GM12878 (cell line): ENCODE measurements around the gene PTGR2. TPM values are rescaled to one million over a fixed set of nuclear protein-coding genes. Genes with fewer than 3 reads are reported as not detected.

Experiments used
- ATAC-seq: fragments of 200-7000 bp; cut with Tn5 transposase; 3 replicates; pipeline ENCODE4 v1.9.1; 2020; ENCODE audit warnings: mild to moderate bottlenecking, moderate library complexity
- BruUV-seq: library from RNA; stranded (reverse); fragments of 400-500 nt; replicated peaks from 2 replicates; lab custom pipeline; 2021; lab: Mats Ljungman, UMichigan
- CTCF ChIA-PET: fragments of 300-600 bp; sonication (Branson Sonifier 250); formaldehyde crosslinking; extraction: SDS; loops from one replicate; lab custom pipeline; 2021; ENCODE audit warnings: inconsistent platforms; lab: Yijun Ruan, JAX
- POLR2A ChIA-PET: fragments of 350-600 bp; formaldehyde crosslinking; extraction: SDS; loops from one replicate; lab custom pipeline; 2021; ENCODE audit warnings: inconsistent platforms; lab: Charles Lee
- RAD21 ChIA-PET: fragments of 300-600 bp; sonication (Branson Sonifier 250); formaldehyde crosslinking; loops from one replicate; lab custom pipeline; 2023; ENCODE audit warnings: antibody characterized with exemption; ENCODE audit not compliant: unreplicated experiment; lab: Charles Lee
- SMC1A ChIA-PET: fragments of 300-600 bp; sonication (Branson Sonifier 250); formaldehyde crosslinking; loops from one replicate; lab custom pipeline; 2023; ENCODE audit not compliant: unreplicated experiment, uncharacterized antibody; lab: Charles Lee
- DNase-seq: peaks from one replicate; pipeline ENCODE4 v3.0.0-alpha.2; 2011; ENCODE audit warnings: low read depth, low spot score
- FAIRE-seq: peaks from 3 replicates; lab custom pipeline; 2011; peaks lifted over from hg19 to GRCh38; lab: Jason Lieb, UNC
- H2AFZ ChIP-seq: 2 replicates; pipeline ENCODE4 v1.6.0; 2011; ENCODE audit warnings: low read depth, low read length, control low read depth; ENCODE audit not compliant: control insufficient read depth
- H3K27ac ChIP-seq: 2 replicates; pipeline ENCODE4 v1.5.1; 2011; ENCODE audit warnings: control low read depth; ENCODE audit not compliant: control insufficient read depth, insufficient read depth
- H3K27me3 ChIP-seq, 2 experiments: replicated peaks in 1 of 2; 2 replicates each; pipeline versions ENCODE4 v1.6.0 to v1.6.1; 2011; ENCODE audit warnings: low read length in 1 of 2; ENCODE audit not compliant: control insufficient read depth in 2 of 2, insufficient read depth in 2 of 2
- H3K36me3 ChIP-seq, 2 experiments: 2 replicates each; pipeline ENCODE4 v1.5.1; 2011; ENCODE audit warnings: low read length in 1 of 2; ENCODE audit not compliant: control insufficient read depth in 2 of 2, insufficient read depth in 2 of 2
- H3K4me1 ChIP-seq: 2 replicates; pipeline ENCODE4 v1.6.1; 2011; ENCODE audit warnings: mild to moderate bottlenecking, low read length, moderate library complexity, mixed read lengths; ENCODE audit not compliant: control insufficient read depth, insufficient read depth
- H3K4me2 ChIP-seq: 2 replicates; pipeline ENCODE4 v1.6.0; 2011; ENCODE audit warnings: control low read depth; ENCODE audit not compliant: control insufficient read depth, insufficient read depth
- H3K4me3 ChIP-seq: fragments of 200-600 bp; sonication (generic); 2 replicates; pipeline ENCODE4 v1.5.1; 2016
- H3K79me2 ChIP-seq: 2 replicates; pipeline ENCODE4 v1.6.0; 2011; ENCODE audit warnings: low read length; ENCODE audit not compliant: control insufficient read depth, insufficient read depth
- H3K9ac ChIP-seq: 2 replicates; pipeline ENCODE4 v1.8.0; 2011; ENCODE audit warnings: low read length, control low read depth, mixed read lengths; ENCODE audit not compliant: control insufficient read depth, insufficient read depth
- H3K9me3 ChIP-seq: replicated peaks from 3 replicates; pipeline ENCODE4 v1.5.1; 2011; ENCODE audit warnings: mild to moderate bottlenecking, low read length; ENCODE audit not compliant: control insufficient read depth, insufficient read depth
- H4K20me1 ChIP-seq: 2 replicates; pipeline ENCODE4 v1.6.0; 2011; ENCODE audit not compliant: control insufficient read depth, insufficient read depth
- CTCF ChIP-seq, 3 experiments: IDR thresholded peaks in 2 of 3; conservative IDR thresholded peaks in 1 of 3; 2 replicates each; pipeline ENCODE4 v1.5.1; 2011; ENCODE audit warnings: low read depth in 3 of 3, low read length in 3 of 3, mild to moderate bottlenecking in 3 of 3, control low read depth in 2 of 3, moderate library complexity in 2 of 3, inconsistent platforms in 1 of 3, mixed read lengths in 1 of 3; ENCODE audit not compliant: control insufficient read depth in 2 of 3, insufficient read depth in 1 of 3; ENCODE audit errors: extremely low read depth in 1 of 3
- EGR1 ChIP-seq, 2 experiments: IDR thresholded peaks; 1 replicate in 1 of 2; 2 replicates in 1 of 2; pipeline ENCODE4 v1.6.1; 2011 to 2012; ENCODE audit warnings: low read depth in 2 of 2, low read length in 2 of 2, borderline replicate concordance in 1 of 2, mild to moderate bottlenecking in 1 of 2, moderate library complexity in 1 of 2
- FOS ChIP-seq: IDR thresholded peaks from 3 replicates; pipeline ENCODE4 v1.6.1; 2011; ENCODE audit warnings: borderline replicate concordance; ENCODE audit not compliant: insufficient read length; ENCODE audit errors: extremely low read depth
- SIX5 ChIP-seq: IDR thresholded peaks from 2 replicates; pipeline ENCODE4 v1.6.1; 2011; ENCODE audit warnings: mild to moderate bottlenecking, low read depth, low read length, moderate library complexity; ENCODE audit not compliant: severe bottlenecking
- SUZ12 ChIP-seq: fragments of 200-600 bp; sonication (generic); IDR thresholded peaks from one replicate; pipeline ENCODE4 v1.6.1; 2018; ENCODE audit warnings: antibody characterized with exemption, mild to moderate bottlenecking; ENCODE audit not compliant: unreplicated experiment
- TARDBP ChIP-seq: IDR thresholded peaks from 2 replicates; pipeline ENCODE4 v1.6.1; 2016; ENCODE audit warnings: borderline replicate concordance
- in situ Hi-C: fragments of 300-500 bp; cut with MboI; formaldehyde crosslinking; loops from 9 replicates; pipeline ENCODE4 v1.14.3; 2018; ENCODE audit warnings: mixed read lengths
- intact Hi-C: fragments of 100-400 bp; cut with micrococcal nuclease; formaldehyde crosslinking; loops from one replicate; pipeline ENCODE4 v1.14.2; 2022; ENCODE audit not compliant: unreplicated experiment
- polyA plus RNA-seq, 11 experiments: library from polyadenylated mRNA; depleted of rRNA in 4 of 11; unstranded in 6 of 11; stranded (reverse) in 5 of 11; fragments of >200 nt; fragmentation: Nextera tagmentation in 4 of 11; fragmentation: Illumina TruSeq in 1 of 11; extraction: Ambion mirVana in 4 of 11; extraction: Trizol in 1 of 11; gene quantifications; 1 replicate in 1 of 11; 2 replicates in 10 of 11; pipeline versions ENCODE4 v1.2.1 to v1.2.3, GENCODE V29; 2011 to 2016; ENCODE audit warnings: inconsistent platforms in 2 of 11, missing spikeins in 2 of 11, low read depth in 1 of 11
- total RNA-seq, 4 experiments: library from RNA; depleted of rRNA in 3 of 4; stranded (reverse); fragments of >200 nt in 3 of 4; fragmentation: Illumina TruSeq in 1 of 4; extraction: Trizol in 1 of 4; gene quantifications; 2 replicates each; pipeline versions ENCODE4 v1.2.1 to v1.2.3, GENCODE V29; 2013 to 2021
- TF ChIP-seq, protein P1 (sequence below): IDR thresholded peaks from 2 replicates; pipeline ENCODE4 v1.6.1; 2012; ENCODE audit warnings: improper control_type of control experiment, low read depth, low read length; ENCODE audit not compliant: insufficient replicate concordance
- TF ChIP-seq, protein P2 (sequence below): fragments of 450-650 bp; IDR thresholded peaks from 2 replicates; pipeline ENCODE4 v1.6.1; 2017; ENCODE audit warnings: mild to moderate bottlenecking, moderate library complexity
- TF ChIP-seq, protein P3 (sequence below): fragments of 150-350 bp; IDR thresholded peaks from 2 replicates; pipeline ENCODE4 v1.6.1; 2014; ENCODE audit warnings: mild to moderate bottlenecking, low read depth, low read length

Gene PTGR2
- total and polyA plus RNA-seq, 10 of the 15 experiments (the other 5 are each of a cell fraction or from before 2014, with no cell fraction given): 3.3 to 12.8 (median 8.4) TPM

DNA sequence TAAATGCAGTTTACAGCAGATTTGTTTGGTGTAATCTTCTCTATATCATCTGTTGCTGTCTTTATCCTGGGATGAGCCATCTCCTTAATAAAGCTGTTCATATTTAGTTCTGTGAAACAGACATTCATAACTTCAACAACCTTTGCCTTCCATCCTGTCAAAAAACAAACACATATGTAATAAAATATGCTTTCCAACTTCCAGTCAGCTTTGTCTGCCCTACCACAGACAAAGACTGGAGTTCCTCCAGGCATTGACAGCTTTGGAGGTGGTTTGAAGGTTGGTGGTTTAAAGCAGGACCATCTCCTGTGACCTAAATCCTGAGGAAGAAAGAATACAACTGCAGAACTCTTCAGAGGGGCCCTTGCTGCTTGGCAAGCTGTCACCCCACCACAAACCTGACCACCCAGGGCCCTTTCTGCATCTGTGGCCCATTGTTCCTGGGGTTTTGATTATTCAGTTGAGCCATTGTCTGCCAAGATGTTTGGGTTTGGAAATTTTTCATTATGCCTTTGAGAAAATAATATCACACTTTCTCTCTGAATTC, 28.2 kb upstream of the PTGR2 start:
- BruUV-seq: no TSS peak
- FAIRE-seq: no peak
- CTCF ChIA-PET: interaction anchor here (0.7 to 15.7 kb wide), 7 partner anchors 15 to 126 kb away, joined by 3 to 288 read pairs (median 3); partner anchors contain the start of gene FAM161B
- H3K79me2 ChIP-seq: no peaks in the 10 kb centered on the region; the same call in 1 of the 2 replicates
- intact Hi-C loops: no loop called here
- H3K4me2 ChIP-seq: no peak overlapping the region
- no peak overlapping the region for H3K27ac ChIP-seq
- H3K4me3 ChIP-seq: no peak overlapping the region
- DNase-seq: no peak
- no peaks in the 10 kb centered on the region for H4K20me1 ChIP-seq
- H3K27me3 ChIP-seq: no peaks in the 10 kb centered on the region
- H3K36me3 ChIP-seq: no peaks in the 10 kb centered on the region
- H3K9ac ChIP-seq: no peak overlapping the region
- POLR2A ChIA-PET: interaction anchor here (1.0 to 1.2 kb wide), 3 partner anchors 11 to 78 kb away, joined by 3 read pairs; no protein-coding TSS in a partner anchor
- in situ Hi-C loops: no loop called here
- H3K4me1 ChIP-seq: no peaks in the 10 kb centered on the region
- ATAC-seq: no peak
- SMC1A ChIA-PET: interaction anchor here (1.2 to 10.7 kb wide), 10 partner anchors 27 to 100 kb away, joined by 3 to 155 read pairs (median 9); a partner anchor contains a TSS
- no peak overlapping the region for H2AFZ ChIP-seq
- RAD21 ChIA-PET: interaction anchor here (1.3 to 7.2 kb wide), 5 partner anchors 9 to 92 kb away, joined by 3 to 97 read pairs (median 31); a partner anchor contains a TSS
- H3K9me3 ChIP-seq: no peaks in the 10 kb centered on the region
- no peak for TF ChIP-seq CTCF (IDR thresholded peaks at IDR 0.05 in 2 of 3, conservative IDR thresholded peaks at IDR 0.05 in 1 of 3; ENCODE audit: control insufficient read depth in 2 of 3, extremely low read depth in 1 of 3, insufficient read depth in 1 of 3, low read depth in 3 of 3, low read length in 3 of 3)
- no peak for TF ChIP-seq SIX5
- no peak for TF ChIP-seq FOS
- no peak for TF ChIP-seq TARDBP
- TF ChIP-seq SUZ12: no peak
- TF ChIP-seq, protein P1, sequence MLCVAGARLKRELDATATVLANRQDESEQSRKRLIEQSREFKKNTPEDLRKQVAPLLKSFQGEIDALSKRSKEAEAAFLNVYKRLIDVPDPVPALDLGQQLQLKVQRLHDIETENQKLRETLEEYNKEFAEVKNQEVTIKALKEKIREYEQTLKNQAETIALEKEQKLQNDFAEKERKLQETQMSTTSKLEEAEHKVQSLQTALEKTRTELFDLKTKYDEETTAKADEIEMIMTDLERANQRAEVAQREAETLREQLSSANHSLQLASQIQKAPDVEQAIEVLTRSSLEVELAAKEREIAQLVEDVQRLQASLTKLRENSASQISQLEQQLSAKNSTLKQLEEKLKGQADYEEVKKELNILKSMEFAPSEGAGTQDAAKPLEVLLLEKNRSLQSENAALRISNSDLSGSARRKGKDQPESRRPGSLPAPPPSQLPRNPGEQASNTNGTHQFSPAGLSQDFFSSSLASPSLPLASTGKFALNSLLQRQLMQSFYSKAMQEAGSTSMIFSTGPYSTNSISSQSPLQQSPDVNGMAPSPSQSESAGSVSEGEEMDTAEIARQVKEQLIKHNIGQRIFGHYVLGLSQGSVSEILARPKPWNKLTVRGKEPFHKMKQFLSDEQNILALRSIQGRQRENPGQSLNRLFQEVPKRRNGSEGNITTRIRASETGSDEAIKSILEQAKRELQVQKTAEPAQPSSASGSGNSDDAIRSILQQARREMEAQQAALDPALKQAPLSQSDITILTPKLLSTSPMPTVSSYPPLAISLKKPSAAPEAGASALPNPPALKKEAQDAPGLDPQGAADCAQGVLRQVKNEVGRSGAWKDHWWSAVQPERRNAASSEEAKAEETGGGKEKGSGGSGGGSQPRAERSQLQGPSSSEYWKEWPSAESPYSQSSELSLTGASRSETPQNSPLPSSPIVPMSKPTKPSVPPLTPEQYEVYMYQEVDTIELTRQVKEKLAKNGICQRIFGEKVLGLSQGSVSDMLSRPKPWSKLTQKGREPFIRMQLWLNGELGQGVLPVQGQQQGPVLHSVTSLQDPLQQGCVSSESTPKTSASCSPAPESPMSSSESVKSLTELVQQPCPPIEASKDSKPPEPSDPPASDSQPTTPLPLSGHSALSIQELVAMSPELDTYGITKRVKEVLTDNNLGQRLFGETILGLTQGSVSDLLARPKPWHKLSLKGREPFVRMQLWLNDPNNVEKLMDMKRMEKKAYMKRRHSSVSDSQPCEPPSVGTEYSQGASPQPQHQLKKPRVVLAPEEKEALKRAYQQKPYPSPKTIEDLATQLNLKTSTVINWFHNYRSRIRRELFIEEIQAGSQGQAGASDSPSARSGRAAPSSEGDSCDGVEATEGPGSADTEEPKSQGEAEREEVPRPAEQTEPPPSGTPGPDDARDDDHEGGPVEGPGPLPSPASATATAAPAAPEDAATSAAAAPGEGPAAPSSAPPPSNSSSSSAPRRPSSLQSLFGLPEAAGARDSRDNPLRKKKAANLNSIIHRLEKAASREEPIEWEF: no peak
- TF ChIP-seq, protein P2, sequence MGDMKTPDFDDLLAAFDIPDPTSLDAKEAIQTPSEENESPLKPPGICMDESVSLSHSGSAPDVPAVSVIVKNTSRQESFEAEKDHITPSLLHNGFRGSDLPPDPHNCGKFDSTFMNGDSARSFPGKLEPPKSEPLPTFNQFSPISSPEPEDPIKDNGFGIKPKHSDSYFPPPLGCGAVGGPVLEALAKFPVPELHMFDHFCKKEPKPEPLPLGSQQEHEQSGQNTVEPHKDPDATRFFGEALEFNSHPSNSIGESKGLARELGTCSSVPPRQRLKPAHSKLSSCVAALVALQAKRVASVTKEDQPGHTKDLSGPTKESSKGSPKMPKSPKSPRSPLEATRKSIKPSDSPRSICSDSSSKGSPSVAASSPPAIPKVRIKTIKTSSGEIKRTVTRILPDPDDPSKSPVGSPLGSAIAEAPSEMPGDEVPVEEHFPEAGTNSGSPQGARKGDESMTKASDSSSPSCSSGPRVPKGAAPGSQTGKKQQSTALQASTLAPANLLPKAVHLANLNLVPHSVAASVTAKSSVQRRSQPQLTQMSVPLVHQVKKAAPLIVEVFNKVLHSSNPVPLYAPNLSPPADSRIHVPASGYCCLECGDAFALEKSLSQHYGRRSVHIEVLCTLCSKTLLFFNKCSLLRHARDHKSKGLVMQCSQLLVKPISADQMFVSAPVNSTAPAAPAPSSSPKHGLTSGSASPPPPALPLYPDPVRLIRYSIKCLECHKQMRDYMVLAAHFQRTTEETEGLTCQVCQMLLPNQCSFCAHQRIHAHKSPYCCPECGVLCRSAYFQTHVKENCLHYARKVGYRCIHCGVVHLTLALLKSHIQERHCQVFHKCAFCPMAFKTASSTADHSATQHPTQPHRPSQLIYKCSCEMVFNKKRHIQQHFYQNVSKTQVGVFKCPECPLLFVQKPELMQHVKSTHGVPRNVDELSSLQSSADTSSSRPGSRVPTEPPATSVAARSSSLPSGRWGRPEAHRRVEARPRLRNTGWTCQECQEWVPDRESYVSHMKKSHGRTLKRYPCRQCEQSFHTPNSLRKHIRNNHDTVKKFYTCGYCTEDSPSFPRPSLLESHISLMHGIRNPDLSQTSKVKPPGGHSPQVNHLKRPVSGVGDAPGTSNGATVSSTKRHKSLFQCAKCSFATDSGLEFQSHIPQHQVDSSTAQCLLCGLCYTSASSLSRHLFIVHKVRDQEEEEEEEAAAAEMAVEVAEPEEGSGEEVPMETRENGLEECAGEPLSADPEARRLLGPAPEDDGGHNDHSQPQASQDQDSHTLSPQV: no peak
- no peak for TF ChIP-seq EGR1 (IDR thresholded peaks at IDR 0.05; ENCODE audit: borderline replicate concordance in 1 of 2, low read depth in 2 of 2, low read length in 2 of 2)
- TF ChIP-seq, protein P3, sequence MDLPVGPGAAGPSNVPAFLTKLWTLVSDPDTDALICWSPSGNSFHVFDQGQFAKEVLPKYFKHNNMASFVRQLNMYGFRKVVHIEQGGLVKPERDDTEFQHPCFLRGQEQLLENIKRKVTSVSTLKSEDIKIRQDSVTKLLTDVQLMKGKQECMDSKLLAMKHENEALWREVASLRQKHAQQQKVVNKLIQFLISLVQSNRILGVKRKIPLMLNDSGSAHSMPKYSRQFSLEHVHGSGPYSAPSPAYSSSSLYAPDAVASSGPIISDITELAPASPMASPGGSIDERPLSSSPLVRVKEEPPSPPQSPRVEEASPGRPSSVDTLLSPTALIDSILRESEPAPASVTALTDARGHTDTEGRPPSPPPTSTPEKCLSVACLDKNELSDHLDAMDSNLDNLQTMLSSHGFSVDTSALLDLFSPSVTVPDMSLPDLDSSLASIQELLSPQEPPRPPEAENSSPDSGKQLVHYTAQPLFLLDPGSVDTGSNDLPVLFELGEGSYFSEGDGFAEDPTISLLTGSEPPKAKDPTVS: no peak
